Measurements from ENCODE around the gene KCNQ1. TPM values are rescaled to one million over a fixed set of nuclear protein-coding genes. Genes with fewer than 3 reads are reported as not detected.

The KCNQ1 gene
- total and polyA plus RNA-seq, 7 donors, result 1.1 to 25.2 (median 3.8) TPM

- no peaks in the 10 kb centered on the region for H3K36me3 ChIP-seq
- H3K4me3 ChIP-seq, result no peak overlapping the region
- H3K27me3 ChIP-seq, result no peaks in the 10 kb centered on the region
- no peak overlapping the region for H3K27ac ChIP-seq
- TF ChIP-seq POLR2AphosphoS5 (IDR thresholded peaks at IDR 0.05) (no peak), POLR2A (IDR thresholded peaks at IDR 0.05) (no peak), CTCF (IDR thresholded peaks at IDR 0.05) (no peak), EP300 (IDR thresholded peaks at IDR 0.05) (no peak)
- WGBS, 2 donors, result 89 to 94% methylated on average over 13 of the region's 13 CpGs
- H3K4me1 ChIP-seq, result no peaks in the 10 kb centered on the region
- intact Hi-C loops (cut with DNase I), result no loop called here
- peak; percentile 64 for DNase-seq
- H3K9me3 ChIP-seq, result no peaks in the 10 kb centered on the region
These were observed 135.8 kb downstream of the KCNQ1 start for GRCh38 chr11:2580571-2581001.

GRCh38 chr11:2581151-2581930 is 136.5 kb downstream of the KCNQ1 start:
- intact Hi-C loops (cut with DNase I), result no loop called here
- Histone ChIP-seq H3K9me3 (no peaks in the 10 kb centered on the region), H3K4me1 (peaks cover 0 to 3% (median under 1%) of the 10 kb centered on the region in 4 donors), H3K27ac (no peak overlapping the region), H3K4me3 (no peak overlapping the region), H3K36me3 (no peaks in the 10 kb centered on the region), H3K27me3 (no peaks in the 10 kb centered on the region)
- DNase-seq, result peak; percentile 46
- WGBS, 2 donors, result 90 to 94% methylated on average over 22 of the region's 22 CpGs
- TF ChIP-seq POLR2AphosphoS5 (IDR thresholded peaks at IDR 0.05) (no peak), CTCF (IDR thresholded peaks at IDR 0.05) (no peak), EP300 (IDR thresholded peaks at IDR 0.05) (no peak), POLR2A (IDR thresholded peaks at IDR 0.05) (no peak)

- Histone ChIP-seq H3K4me3 (no peak overlapping the region), H3K9me3 (no peaks in the 10 kb centered on the region), H3K27me3 (no peaks in the 10 kb centered on the region), H3K27ac (no peak overlapping the region), H3K4me1 (peaks cover 0 to 8% (median 2%) of the 10 kb centered on the region in 4 donors), H3K36me3 (no peaks in the 10 kb centered on the region)
- no peak for DNase-seq
- 92 to 95% methylated on average over 23 of the region's 23 CpGs for WGBS, 2 donors
- intact Hi-C loops (cut with DNase I), result no loop called here
- TF ChIP-seq EP300 (IDR thresholded peaks at IDR 0.05) (no peak), POLR2A (IDR thresholded peaks at IDR 0.05) (no peak), CTCF (IDR thresholded peaks at IDR 0.05) (no peak), POLR2AphosphoS5 (IDR thresholded peaks at IDR 0.05) (no peak)
These were observed 137.1 kb downstream of the KCNQ1 start for GRCh38 chr11:2581931-2582350.

- H3K4me3 ChIP-seq, result no peak overlapping the region
These were observed 137.6 kb downstream of the KCNQ1 start for GRCh38 chr11:2582351-2582945.

More at GRCh38 chr11:2582351-2582945, 137.6 kb downstream of the KCNQ1 start:
- Histone ChIP-seq H3K27ac (no peak overlapping the region), H3K4me1 (peaks cover 0 to 8% (median 2%) of the 10 kb centered on the region in 4 donors), H3K27me3 (no peaks in the 10 kb centered on the region), H3K9me3 (no peaks in the 10 kb centered on the region), H3K36me3 (no peaks in the 10 kb centered on the region)
- WGBS, 2 donors, result 80 to 91% methylated on average over 12 of the region's 12 CpGs
- no peak for DNase-seq
- intact Hi-C loops (cut with DNase I), result no loop called here
- TF ChIP-seq POLR2A (IDR thresholded peaks at IDR 0.05), result no peak
- no peak for TF ChIP-seq EP300 (IDR thresholded peaks at IDR 0.05)
- no peak for TF ChIP-seq CTCF (IDR thresholded peaks at IDR 0.05)
- TF ChIP-seq POLR2AphosphoS5 (IDR thresholded peaks at IDR 0.05), result no peak

Measured in sigmoid colon (tissue), 7 donors.